HL-60 (cell line): Measurements from ENCODE around the gene NAA60.

Source experiments
- DNase-seq, 2 experiments: peaks; one replicate each; pipeline ENCODE4 v3.0.0-alpha.2; 2010 to 2020; ENCODE audit warnings: low read depth in 1 of 2, low spot score in 1 of 2
- H3K27ac ChIP-seq: fragments of 250-450 bp; sonication (Bioruptor Pico); replicated peaks from 2 replicates; pipeline ENCODE4 v1.5.1; 2020; ENCODE audit warnings: mild to moderate bottlenecking, moderate library complexity
- H3K27me3 ChIP-seq: fragments of 250-450 bp; sonication (Bioruptor Pico); 2 replicates; pipeline ENCODE4 v1.5.1; 2021; ENCODE audit warnings: mild to moderate bottlenecking, moderate library complexity; ENCODE audit not compliant: insufficient read depth, poor library complexity, severe bottlenecking
- H3K4me3 ChIP-seq: replicated peaks from 2 replicates; pipeline ENCODE4 v1.5.1; 2011; ENCODE audit warnings: mild to moderate bottlenecking, control low read depth, low read length; ENCODE audit not compliant: insufficient read depth
- GABPA ChIP-seq: IDR thresholded peaks from 2 replicates; pipeline ENCODE4 v1.6.1; 2012; ENCODE audit warnings: low read depth
- POLR2AphosphoS5 ChIP-seq: IDR thresholded peaks from 2 replicates; pipeline ENCODE4 v1.6.1; 2012; ENCODE audit warnings: low read depth
- REST ChIP-seq: IDR thresholded peaks from 2 replicates; pipeline ENCODE4 v1.6.1; 2012; ENCODE audit warnings: low read depth; ENCODE audit not compliant: insufficient replicate concordance
- SPI1 ChIP-seq: IDR thresholded peaks from 2 replicates; pipeline ENCODE4 v1.6.1; 2012; ENCODE audit warnings: low read depth, mild to moderate bottlenecking, borderline replicate concordance
- TF ChIP-seq, protein P1 (sequence below): IDR thresholded peaks from one replicate; pipeline ENCODE4 v1.5.1; 2011; ENCODE audit warnings: low read length, control low read depth, inconsistent platforms; ENCODE audit not compliant: insufficient read depth

NAA60 gene

DNA sequence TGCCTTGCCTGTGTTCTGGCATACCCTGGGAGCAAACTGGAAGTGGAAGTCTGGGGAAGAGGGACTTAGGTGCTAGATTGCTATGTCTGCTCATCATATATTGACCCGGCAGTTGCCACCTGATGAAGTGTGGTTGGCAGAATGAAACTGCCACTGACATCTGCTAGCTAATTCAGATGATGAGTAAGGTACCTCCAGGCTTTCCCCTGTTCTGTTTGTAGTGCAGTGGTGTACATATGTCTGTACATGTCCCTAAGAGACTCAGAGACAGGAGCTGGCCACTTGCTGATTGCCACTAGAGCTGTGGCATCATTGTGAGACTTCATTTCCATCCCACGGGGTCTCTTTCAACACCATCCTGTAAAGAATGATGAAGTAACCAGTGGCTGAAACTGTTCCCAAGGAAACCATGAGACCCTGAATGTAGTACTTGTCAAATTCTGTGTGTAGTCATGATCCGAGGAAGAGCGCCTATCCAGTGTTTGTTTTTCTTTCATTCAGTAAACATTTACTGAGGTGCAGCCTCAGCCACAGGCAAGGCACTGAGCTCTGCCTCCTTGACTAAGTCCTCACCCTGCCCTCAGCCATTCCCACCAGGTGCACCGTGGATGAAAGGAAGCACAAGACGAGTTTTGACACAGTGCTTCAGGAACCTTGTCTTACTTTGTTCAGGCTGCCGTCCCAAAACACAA lies 70.6 kb downstream of the NAA60 start:
- TF ChIP-seq SPI1: no peak
- DNase-seq: no peak
- Histone ChIP-seq H3K27me3 (no peaks in the 10 kb centered on the region), H3K4me3 (no peak overlapping the region), H3K27ac (no peak overlapping the region)

DNA sequence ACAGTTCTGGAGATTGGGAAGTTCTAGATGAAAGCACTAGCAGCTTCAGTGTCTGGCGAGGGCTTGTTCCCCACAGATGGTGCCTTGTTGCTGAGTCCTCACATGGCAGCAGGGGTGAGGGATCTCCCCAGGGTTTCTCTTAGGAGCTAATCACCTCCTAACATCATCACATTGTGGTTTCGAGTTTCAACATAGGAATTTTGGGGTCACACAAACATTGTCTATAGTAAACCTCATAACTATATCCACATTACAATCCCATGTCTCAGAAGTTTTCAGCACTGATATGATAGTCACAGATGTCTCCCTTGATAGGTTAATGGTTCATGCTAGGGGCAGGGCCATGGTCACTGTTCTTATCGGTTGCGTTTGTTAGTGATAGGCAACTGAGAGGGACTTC lies 71.1 kb downstream of the NAA60 start:
- Histone ChIP-seq H3K27ac (no peak overlapping the region), H3K27me3 (no peaks in the 10 kb centered on the region)
- TF ChIP-seq, protein P1, sequence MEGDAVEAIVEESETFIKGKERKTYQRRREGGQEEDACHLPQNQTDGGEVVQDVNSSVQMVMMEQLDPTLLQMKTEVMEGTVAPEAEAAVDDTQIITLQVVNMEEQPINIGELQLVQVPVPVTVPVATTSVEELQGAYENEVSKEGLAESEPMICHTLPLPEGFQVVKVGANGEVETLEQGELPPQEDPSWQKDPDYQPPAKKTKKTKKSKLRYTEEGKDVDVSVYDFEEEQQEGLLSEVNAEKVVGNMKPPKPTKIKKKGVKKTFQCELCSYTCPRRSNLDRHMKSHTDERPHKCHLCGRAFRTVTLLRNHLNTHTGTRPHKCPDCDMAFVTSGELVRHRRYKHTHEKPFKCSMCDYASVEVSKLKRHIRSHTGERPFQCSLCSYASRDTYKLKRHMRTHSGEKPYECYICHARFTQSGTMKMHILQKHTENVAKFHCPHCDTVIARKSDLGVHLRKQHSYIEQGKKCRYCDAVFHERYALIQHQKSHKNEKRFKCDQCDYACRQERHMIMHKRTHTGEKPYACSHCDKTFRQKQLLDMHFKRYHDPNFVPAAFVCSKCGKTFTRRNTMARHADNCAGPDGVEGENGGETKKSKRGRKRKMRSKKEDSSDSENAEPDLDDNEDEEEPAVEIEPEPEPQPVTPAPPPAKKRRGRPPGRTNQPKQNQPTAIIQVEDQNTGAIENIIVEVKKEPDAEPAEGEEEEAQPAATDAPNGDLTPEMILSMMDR: no peak
- TF ChIP-seq GABPA (no peak), REST (no peak), SPI1 (no peak), POLR2AphosphoS5 (no peak)

DNA sequence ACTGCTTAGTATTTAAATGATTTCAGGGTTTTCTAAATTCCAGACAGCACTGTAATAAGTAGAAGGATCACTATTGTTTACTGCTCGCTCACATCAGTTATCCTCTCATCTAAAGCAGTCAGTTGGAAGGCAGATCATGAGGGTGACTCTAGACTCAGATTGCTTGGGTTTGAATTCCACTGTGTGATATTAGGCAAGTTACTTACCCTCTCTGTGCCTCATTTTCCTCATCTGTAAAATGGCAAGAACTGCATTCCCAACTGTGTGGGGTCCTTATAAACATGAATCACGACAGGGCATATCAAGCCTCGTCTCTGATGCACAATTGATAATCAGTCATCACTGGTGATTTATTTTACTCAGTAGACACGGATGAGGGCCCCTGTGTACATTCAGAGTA lies 72.4 kb downstream of the NAA60 start:
- H3K4me3 ChIP-seq: no peak overlapping the region
- H3K27me3 ChIP-seq: no peaks in the 10 kb centered on the region
- TF ChIP-seq SPI1: no peak
- TF ChIP-seq GABPA: no peak
- TF ChIP-seq, protein P1: no peak
- no peak for TF ChIP-seq POLR2AphosphoS5
- no peak for TF ChIP-seq REST
- H3K27ac ChIP-seq: no peak overlapping the region
- no peak for DNase-seq

More for the DNA sequence above, 71.1 kb downstream of the NAA60 start:
- no peak for DNase-seq
- no peak overlapping the region for H3K4me3 ChIP-seq

- TF ChIP-seq POLR2AphosphoS5 (no peak), GABPA (no peak), SPI1 (no peak), REST (no peak)
- TF ChIP-seq, protein P1: no peak
- H3K4me3 ChIP-seq: no peak overlapping the region
- no peak for DNase-seq
- no peaks in the 10 kb centered on the region for H3K27me3 ChIP-seq
- H3K27ac ChIP-seq: no peak overlapping the region
Measured at GRCh38 chr16:3518292-3518985, 75.0 kb downstream of the NAA60 start.
